Measurements from ENCODE around the gene HAVCR2. TPM values are rescaled to one million over a fixed set of nuclear protein-coding genes. Genes with fewer than 3 reads are reported as not detected.

Gene HAVCR2
- total RNA-seq, 2 experiments from 2014 or later, result 12.6 to 15.9 TPM

GRCh38 chr5:157045601-157046000, 63.2 kb downstream of the HAVCR2 start:
- no peak overlapping the region for H3K4me3 Mint-ChIP-seq
- no peak for ATAC-seq
- no peaks in the 10 kb centered on the region for H3K36me3 Mint-ChIP-seq (ENCODE audit: low read depth)
- no peak overlapping the region for H3K27ac Mint-ChIP-seq
- no peaks in the 10 kb centered on the region for H3K9me3 Mint-ChIP-seq (ENCODE audit: low read depth)
- no peak for DNase-seq
- no peaks in the 10 kb centered on the region for H3K27me3 Mint-ChIP-seq
- peaks cover 36% of the 10 kb centered on the region for H3K4me1 Mint-ChIP-seq
- CTCF ChIA-PET, result interaction anchor here (1.7 kb wide), 2 partner anchors 17 to 86 kb away, joined by 3 to 4 read pairs; no protein-coding TSS in a partner anchor
- intact Hi-C loops (cut with DNase I, micrococcal nuclease), result no loop called here
- POLR2A ChIA-PET, result no interaction called here

GRCh38 chr5:157038568-157039187, 70.2 kb downstream of the HAVCR2 start:
- Mint-ChIP-seq H3K4me1 (peaks cover 6% of the 10 kb centered on the region), H3K27ac (no peak overlapping the region), H3K4me3 (no peak overlapping the region), H3K9me3 (ENCODE audit: low read depth) (no peaks in the 10 kb centered on the region), H3K36me3 (ENCODE audit: low read depth) (no peaks in the 10 kb centered on the region), H3K27me3 (no peaks in the 10 kb centered on the region)
- peak; percentile 26 for ATAC-seq
- POLR2A ChIA-PET, result no interaction called here
- intact Hi-C loops (cut with DNase I, micrococcal nuclease), result no loop called here
- CTCF ChIA-PET, result interaction anchor here (1.0 to 1.1 kb wide), 2 partner anchors 12 to 28 kb away, joined by 3 to 4 read pairs; no protein-coding TSS in a partner anchor
- DNase-seq, result no peak

Other genes with a start within 250 kb of the HAVCR2 start
- gene TIMD4, start 145.8 kb downstream of the HAVCR2 start, total RNA-seq, result 1 to 10 TPM; 2.3 to 3.5 TPM
- gene HAVCR1, start 49.9 kb downstream of the HAVCR2 start, total RNA-seq, result under 1 TPM in 1 of 2 experiments, not detected in 1; 0.65 TPM
- 10 to 100 TPM in 1 of 2 experiments, 1 to 10 TPM in 1; 10.0 to 16.9 TPM for gene MED7, start 33.8 kb upstream of the HAVCR2 start, total RNA-seq
- under 1 TPM; 0.79 to 0.82 TPM for gene GARIN3, start 57.2 kb upstream of the HAVCR2 start, total RNA-seq
- gene ITK, start 71.8 kb upstream of the HAVCR2 start, total RNA-seq, result 100 to 1,000 TPM; 208 to 249 TPM
- gene CYFIP2, start 157.1 kb upstream of the HAVCR2 start, total RNA-seq, result 100 to 1,000 TPM; 277 to 526 TPM